ENCODE measurements around the gene TMEM190. TPM values are rescaled to one million over a fixed set of nuclear protein-coding genes. Genes with fewer than 3 reads are reported as not detected.
A peak's percentile ranks its signal among the peaks of the same experiment; 100 is the strongest.

Gene TMEM190
- total RNA-seq, 4 donors from 2014 or later: 1.1 TPM; not detected in 3

DNA sequence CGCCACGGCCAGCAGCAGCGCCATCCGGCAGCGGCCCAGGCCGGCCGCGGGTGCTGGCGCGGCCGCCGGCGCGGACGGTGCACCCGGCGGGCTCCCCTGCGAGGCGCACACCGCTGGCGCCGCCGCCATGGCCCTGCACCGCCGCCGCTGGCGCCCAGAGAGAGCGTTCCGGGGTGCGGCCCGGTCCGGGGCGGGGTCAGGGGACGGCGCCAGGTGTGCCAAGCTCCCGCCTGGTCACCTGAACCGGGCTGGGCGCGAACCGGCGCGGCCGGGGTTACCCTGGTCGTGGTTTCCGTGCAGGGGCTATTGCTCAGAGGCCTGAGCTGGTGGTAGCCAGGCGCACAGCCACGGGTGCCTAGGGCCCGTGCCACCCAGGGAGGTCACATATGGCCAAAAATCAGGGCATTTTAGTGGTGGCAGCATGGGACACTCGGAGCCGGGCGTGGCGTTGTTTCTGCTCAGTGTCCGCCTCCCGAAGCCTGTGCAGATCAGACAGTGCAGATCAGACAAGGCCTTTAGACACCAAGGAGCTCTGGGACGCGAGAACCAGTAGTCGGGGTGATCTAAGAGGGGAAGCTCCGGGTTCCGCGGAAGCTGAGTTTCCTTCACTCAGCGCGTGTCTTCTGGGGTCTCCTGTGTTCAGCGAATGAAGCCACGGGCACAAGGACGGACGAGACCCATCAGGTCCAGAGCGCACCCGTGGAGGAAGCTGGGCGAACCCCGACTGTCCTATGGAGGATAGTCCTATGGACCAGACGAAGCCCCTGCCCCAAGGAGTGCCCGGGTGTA lies 7.7 kb downstream of the TMEM190 start, which contains the start of gene TMEM238:
Gene TMEM238 (minus strand): TSS at position 162 of the 789 bp plus-strand sequence. CDS start 33 bp downstream, at position 129.
- peaks cover 17 to 30% of the 10 kb centered on the region in 2 donors for H3K4me1 ChIP-seq
- peak within 1 kb of the TSS; percentile 70 to 86 for H3K4me3 ChIP-seq
- intact Hi-C loops (cut with DNase I; ENCODE audit: low total_unique reads): loop anchor here (5.0 kb wide), 1 partner anchor 82 kb away; no protein-coding TSS in a partner anchor
- H3K9me3 ChIP-seq: no peaks in the 10 kb centered on the region
- peak within 1 kb of the TSS; percentile 89 to 97 for H3K27ac ChIP-seq
- DNase-seq: peak; percentile 37 to 46
- H3K27me3 ChIP-seq: no peaks in the 10 kb centered on the region
- no peaks in the 10 kb centered on the region for H3K36me3 ChIP-seq
- TF ChIP-seq POLR2A (IDR thresholded peaks at IDR 0.05): no peak
- TF ChIP-seq CTCF (IDR thresholded peaks at IDR 0.05): no peak

- H3K36me3 ChIP-seq: no peaks in the 10 kb centered on the region
- no peaks in the 10 kb centered on the region for H3K27me3 ChIP-seq
- TF ChIP-seq POLR2A (IDR thresholded peaks at IDR 0.05) (no peak), CTCF (IDR thresholded peaks at IDR 0.05) (peak in 1 of 4 experiments; percentile 6)
- H3K4me3 ChIP-seq: peak overlapping the region; percentile 70 to 86
- peaks cover 17 to 30% of the 10 kb centered on the region in 2 donors for H3K4me1 ChIP-seq
- DNase-seq: peak; percentile 97 to 98
- no peaks in the 10 kb centered on the region for H3K9me3 ChIP-seq
- intact Hi-C loops (cut with DNase I; ENCODE audit: low total_unique reads): loop anchor here (5.0 kb wide), 1 partner anchor 83 kb away; no protein-coding TSS in a partner anchor
- H3K27ac ChIP-seq: peak overlapping the region; percentile 89 to 97
Measured at GRCh38 chr19:55384920-55385723, 8.5 kb downstream of the TMEM190 start.

DNA sequence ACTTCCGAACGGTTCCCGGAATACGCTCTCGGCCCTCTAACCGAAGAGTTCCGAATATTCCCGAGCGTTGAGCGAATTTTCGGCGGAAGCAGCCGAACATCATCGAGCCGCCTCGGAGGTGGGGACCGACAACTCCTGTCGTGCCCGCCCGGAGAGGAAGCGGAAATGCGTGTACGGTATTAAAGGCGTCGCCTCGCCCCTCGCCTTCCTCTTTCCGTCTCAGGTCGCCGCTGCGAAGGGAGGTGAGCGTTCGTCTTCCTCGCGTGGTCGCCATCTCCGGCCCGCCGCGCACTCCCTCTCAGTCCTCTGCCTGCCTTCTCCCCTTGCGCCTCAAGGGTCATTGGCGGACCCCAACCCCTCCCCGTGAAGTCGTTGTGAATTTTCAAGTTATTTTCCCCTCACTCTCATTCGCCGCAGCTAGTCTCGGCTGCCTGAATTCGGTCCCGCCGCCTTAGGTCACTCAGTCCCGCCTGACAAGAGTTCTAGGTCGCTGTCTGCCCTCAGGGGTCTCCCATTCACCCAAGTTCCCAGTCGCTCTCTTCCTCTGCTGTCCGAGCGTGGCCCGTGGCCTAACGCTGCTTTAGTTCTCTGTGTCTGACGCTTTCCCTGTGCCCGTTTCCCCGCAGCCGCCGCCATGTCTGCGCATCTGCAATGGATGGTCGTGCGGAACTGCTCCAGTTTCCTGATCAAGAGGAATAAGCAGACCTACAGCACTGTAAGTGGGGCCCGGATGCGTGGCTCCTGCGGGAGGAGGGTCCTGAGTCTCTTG lies 9.3 kb downstream of the TMEM190 start, which contains the start of gene RPL28:
Gene RPL28 (plus strand): TSS at position 209 of the 769 bp plus-strand sequence. CDS start 426 bp downstream, at position 635.
- Histone ChIP-seq H3K27me3 (no peaks in the 10 kb centered on the region), H3K36me3 (no peaks in the 10 kb centered on the region), H3K4me1 (peaks cover 17 to 30% of the 10 kb centered on the region in 2 donors), H3K27ac (peak within 1 kb of the TSS; percentile 89 to 97), H3K4me3 (peak within 1 kb of the TSS; percentile 70 to 86), H3K9me3 (no peaks in the 10 kb centered on the region)
- TF ChIP-seq CTCF (IDR thresholded peaks at IDR 0.05): no peak
- peak; percentile 93 to 98 for TF ChIP-seq POLR2A (IDR thresholded peaks at IDR 0.05)
- intact Hi-C loops (cut with DNase I; ENCODE audit: low total_unique reads): no loop called here
- peak; percentile 98 to 100 for DNase-seq

DNA sequence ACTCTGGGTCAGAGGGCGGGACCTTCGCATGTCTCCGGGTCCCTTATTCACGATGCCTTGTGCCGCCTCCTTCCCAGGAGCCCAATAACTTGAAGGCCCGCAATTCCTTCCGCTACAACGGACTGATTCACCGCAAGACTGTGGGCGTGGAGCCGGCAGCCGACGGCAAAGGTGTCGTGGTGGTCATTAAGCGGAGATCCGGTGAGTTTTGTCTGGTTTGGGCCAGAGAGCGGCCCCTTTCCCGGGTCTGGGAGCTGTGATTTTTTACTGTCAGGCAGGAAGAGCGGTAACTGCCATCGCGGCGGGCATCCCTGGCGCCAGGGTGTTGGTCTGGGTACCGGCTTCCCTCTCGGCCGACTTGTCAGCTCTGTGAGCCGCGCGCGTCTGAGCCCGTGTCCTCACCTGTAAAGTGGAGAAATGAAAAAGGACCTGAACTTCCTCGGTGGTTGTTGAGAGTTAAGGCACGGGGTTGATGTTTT lies 9.9 kb downstream of the TMEM190 start:
- Histone ChIP-seq H3K27me3 (no peaks in the 10 kb centered on the region), H3K9me3 (no peaks in the 10 kb centered on the region), H3K4me3 (peak overlapping the region; percentile 70 to 86), H3K4me1 (peaks cover 17 to 30% of the 10 kb centered on the region in 2 donors), H3K27ac (peak overlapping the region; percentile 89 to 97), H3K36me3 (no peaks in the 10 kb centered on the region)
- TF ChIP-seq CTCF (IDR thresholded peaks at IDR 0.05): no peak
- TF ChIP-seq POLR2A (IDR thresholded peaks at IDR 0.05): no peak
- DNase-seq: no peak
- intact Hi-C loops (cut with DNase I; ENCODE audit: low total_unique reads): no loop called here
